Hematopoietic multipotent progenitor cell treated with erythropoietin and hydrocortisone succinate and interleukin-3 and kit ligand, for 4 days (in vitro differentiated cells): ENCODE results near the gene C6orf141.
"Not testable (repeated sequence)": the region's sequence is repeated elsewhere in the genome, so short reads cannot be mapped to it uniquely, and the experiment has no call there.

Source experiments
- DNase-seq: peaks from one replicate; pipeline ENCODE4 v3.0.0-alpha.2; 2015

C6orf141 gene

DNA sequence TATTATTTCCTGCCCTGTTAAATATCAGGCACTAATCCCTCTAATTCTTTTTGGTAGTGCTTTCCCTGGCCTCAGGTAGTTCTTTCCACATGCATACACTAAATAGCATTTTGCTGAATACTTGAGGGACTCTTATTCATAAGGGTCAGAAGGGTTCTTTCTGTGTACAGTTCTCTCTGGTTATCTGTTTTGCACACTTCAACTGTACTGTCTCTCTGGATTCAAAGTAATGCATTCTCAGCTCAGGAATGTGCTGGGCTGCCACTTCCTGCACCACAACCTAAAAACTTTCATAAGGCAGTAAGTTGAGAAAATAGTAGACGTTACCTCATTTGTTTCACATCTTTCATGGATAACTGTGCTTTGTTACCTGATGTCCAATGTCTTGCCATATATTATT lies 32.1 kb downstream of the C6orf141 start:
- DNase-seq: no peak

DNA sequence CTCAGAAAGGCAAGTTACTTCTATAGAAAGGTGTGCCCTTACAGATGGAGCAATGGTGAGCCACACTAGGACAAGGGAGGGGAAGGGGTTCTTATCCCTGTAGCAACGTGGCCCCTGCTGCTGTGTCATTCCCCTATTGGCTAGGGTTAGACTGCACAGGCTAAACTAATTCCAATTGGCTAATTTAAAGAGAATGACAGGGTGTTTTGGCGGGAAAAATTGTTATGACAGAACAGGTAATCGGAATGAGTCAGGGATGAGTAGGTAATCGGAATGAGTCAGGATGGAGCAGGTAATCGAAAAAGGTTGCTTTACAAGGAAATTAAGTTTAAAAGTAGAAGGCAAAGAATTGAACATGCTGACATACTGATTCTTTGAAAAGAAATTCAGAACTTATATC lies 36.8 kb downstream of the C6orf141 start:
- not testable (repeated sequence) for DNase-seq
